Body of pancreas (tissue), 4 donors: ENCODE measurements around the gene EMILIN2.

Experiments used
- POLR2A ChIP-seq, 3 donors: fragments of 450-650 bp; IDR thresholded peaks; one replicate each; pipeline ENCODE4 v1.6.1; 2016; ENCODE audit warnings: antibody characterized with exemption in 3 of 3, mild to moderate bottlenecking in 2 of 3
- TF ChIP-seq, protein P1 (sequence below), 7 experiments: fragments of 450-650 bp in 4 of 7; fragments of 200-600 bp in 3 of 7; sonication (generic) in 3 of 7; IDR thresholded peaks; one replicate each; pipeline ENCODE4 v1.5.1; 2016 to 2019; ENCODE audit warnings: antibody characterized with exemption in 7 of 7

DNA sequence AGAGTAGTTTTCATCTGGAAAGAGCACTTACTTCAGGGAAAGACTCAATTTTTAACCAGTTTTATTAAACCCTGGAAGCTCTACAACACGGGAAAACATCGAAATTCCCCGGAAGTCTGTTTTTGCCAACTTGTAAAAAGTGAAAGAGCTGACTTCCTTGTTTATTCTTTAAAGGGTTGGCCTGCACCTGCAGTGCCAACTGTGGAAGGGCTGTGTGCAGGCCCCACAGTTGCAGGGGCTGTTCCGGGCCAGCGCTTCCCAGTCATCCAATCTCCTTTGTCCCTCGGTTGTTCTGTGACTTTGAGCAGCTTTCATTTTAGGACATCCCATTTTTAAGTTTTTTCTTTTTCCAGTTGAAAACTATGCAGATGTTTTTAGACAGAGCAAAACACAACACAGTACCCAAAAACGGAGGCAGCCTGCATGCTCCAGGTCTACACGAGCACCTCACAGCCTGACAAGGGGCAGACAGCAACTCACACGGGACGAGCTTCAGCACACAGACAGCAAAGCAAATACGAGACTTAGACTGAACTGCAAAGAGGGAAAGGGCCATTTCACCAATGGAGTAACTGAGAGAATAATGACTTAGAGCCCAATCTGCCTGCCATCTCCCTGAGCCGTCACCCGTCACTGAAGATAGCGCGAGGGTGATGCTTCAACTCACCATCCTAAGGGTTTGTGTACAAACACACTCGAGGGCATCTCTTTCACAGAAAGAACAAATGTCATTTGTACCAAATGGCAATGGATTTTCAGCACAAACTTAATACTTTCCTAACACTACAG is 70.6 kb downstream of the EMILIN2 start:
- TF ChIP-seq, protein P1, sequence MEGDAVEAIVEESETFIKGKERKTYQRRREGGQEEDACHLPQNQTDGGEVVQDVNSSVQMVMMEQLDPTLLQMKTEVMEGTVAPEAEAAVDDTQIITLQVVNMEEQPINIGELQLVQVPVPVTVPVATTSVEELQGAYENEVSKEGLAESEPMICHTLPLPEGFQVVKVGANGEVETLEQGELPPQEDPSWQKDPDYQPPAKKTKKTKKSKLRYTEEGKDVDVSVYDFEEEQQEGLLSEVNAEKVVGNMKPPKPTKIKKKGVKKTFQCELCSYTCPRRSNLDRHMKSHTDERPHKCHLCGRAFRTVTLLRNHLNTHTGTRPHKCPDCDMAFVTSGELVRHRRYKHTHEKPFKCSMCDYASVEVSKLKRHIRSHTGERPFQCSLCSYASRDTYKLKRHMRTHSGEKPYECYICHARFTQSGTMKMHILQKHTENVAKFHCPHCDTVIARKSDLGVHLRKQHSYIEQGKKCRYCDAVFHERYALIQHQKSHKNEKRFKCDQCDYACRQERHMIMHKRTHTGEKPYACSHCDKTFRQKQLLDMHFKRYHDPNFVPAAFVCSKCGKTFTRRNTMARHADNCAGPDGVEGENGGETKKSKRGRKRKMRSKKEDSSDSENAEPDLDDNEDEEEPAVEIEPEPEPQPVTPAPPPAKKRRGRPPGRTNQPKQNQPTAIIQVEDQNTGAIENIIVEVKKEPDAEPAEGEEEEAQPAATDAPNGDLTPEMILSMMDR (IDR thresholded peaks at IDR 0.05): no peak
- no peak for TF ChIP-seq POLR2A (IDR thresholded peaks at IDR 0.05)
